Measurements from ENCODE around the gene METTL6. TPM values are rescaled to one million over a fixed set of nuclear protein-coding genes. Genes with fewer than 3 reads are reported as not detected.
A peak's percentile ranks its signal among the peaks of the same experiment; 100 is the strongest.
"Not testable (repeated sequence)": the region's sequence is repeated elsewhere in the genome, so short reads cannot be mapped to it uniquely, and the experiment has no call there.

Gene METTL6
- total RNA-seq, 3 donors from 2014 or later (not counting 1 experiment from before 2014, with no cell fraction given) = 9.8 to 13.3 (median 11.8) TPM

GRCh38 chr3:15403965-15404364, 23.4 kb downstream of the METTL6 start:
- Histone ChIP-seq H3K4me3 (ENCODE audit: low read length) (no peak overlapping the region), H3K36me3 (ENCODE audit: control insufficient read depth, insufficient read depth, low read length) (no peaks in the 10 kb centered on the region), H3K27me3 (ENCODE audit: control insufficient read depth, insufficient read depth, low read length) (no peaks in the 10 kb centered on the region), H3K27ac (ENCODE audit: low read length) (no peak overlapping the region), H3K4me1 (ENCODE audit: control insufficient read depth, insufficient read depth, low read length) (peaks cover 11% of the 10 kb centered on the region), H3K9me3 (ENCODE audit: control insufficient read depth, insufficient read depth, low read length) (no peaks in the 10 kb centered on the region)
- H3K27me3 Mint-ChIP-seq (ENCODE audit: low read depth in 2 of 2) = no peaks in the 10 kb centered on the region
- peaks cover 14% of the 10 kb centered on the region in 2 donors for H3K4me1 Mint-ChIP-seq
- no peaks in the 10 kb centered on the region for H3K36me3 Mint-ChIP-seq
- 96% methylated on average over 3 of the region's 3 CpGs for WGBS (ENCODE audit: insufficient coverage)
- no peak overlapping the region for H3K27ac Mint-ChIP-seq
- intact Hi-C loops (cut with micrococcal nuclease) = no loop called here
- DNase-seq (no peak), ATAC-seq (no peak)
- TF ChIP-seq CTCF (IDR thresholded peaks at IDR 0.05) = no peak
- no peak overlapping the region for H3K4me3 Mint-ChIP-seq
- H3K9me3 Mint-ChIP-seq = no peaks in the 10 kb centered on the region

GRCh38 chr3:15403495-15403894, 23.8 kb downstream of the METTL6 start:
- no peaks in the 10 kb centered on the region for H3K36me3 Mint-ChIP-seq
- Histone ChIP-seq H3K27ac (ENCODE audit: low read length) (no peak overlapping the region), H3K4me3 (ENCODE audit: low read length) (no peak overlapping the region), H3K27me3 (ENCODE audit: control insufficient read depth, insufficient read depth, low read length) (no peaks in the 10 kb centered on the region), H3K9me3 (ENCODE audit: control insufficient read depth, insufficient read depth, low read length) (no peaks in the 10 kb centered on the region), H3K4me1 (ENCODE audit: control insufficient read depth, insufficient read depth, low read length) (peaks cover 15% of the 10 kb centered on the region), H3K36me3 (ENCODE audit: control insufficient read depth, insufficient read depth, low read length) (no peaks in the 10 kb centered on the region)
- H3K27ac Mint-ChIP-seq = no peak overlapping the region
- no peak for ATAC-seq
- H3K9me3 Mint-ChIP-seq = no peaks in the 10 kb centered on the region
- TF ChIP-seq CTCF (IDR thresholded peaks at IDR 0.05) = no peak
- no peak overlapping the region for H3K4me3 Mint-ChIP-seq
- DNase-seq = no peak
- WGBS (ENCODE audit: insufficient coverage) = 90% methylated on average over 1 of the region's 3 CpGs
- peaks cover 14% of the 10 kb centered on the region in 2 donors for H3K4me1 Mint-ChIP-seq
- intact Hi-C loops (cut with micrococcal nuclease) = no loop called here
- no peaks in the 10 kb centered on the region for H3K27me3 Mint-ChIP-seq (ENCODE audit: low read depth in 2 of 2)

- Histone ChIP-seq H3K27ac (ENCODE audit: low read length) (no peak overlapping the region), H3K36me3 (ENCODE audit: control insufficient read depth, insufficient read depth, low read length) (no peaks in the 10 kb centered on the region), H3K27me3 (ENCODE audit: control insufficient read depth, insufficient read depth, low read length) (no peaks in the 10 kb centered on the region), H3K4me1 (ENCODE audit: control insufficient read depth, insufficient read depth, low read length) (peaks cover 18% of the 10 kb centered on the region), H3K4me3 (ENCODE audit: low read length) (no peak overlapping the region), H3K9me3 (ENCODE audit: control insufficient read depth, insufficient read depth, low read length) (no peaks in the 10 kb centered on the region)
- TF ChIP-seq CTCF (IDR thresholded peaks at IDR 0.05) = no peak
- DNase-seq (no peak), ATAC-seq (no peak)
- Mint-ChIP-seq H3K4me3 (no peak overlapping the region), H3K9me3 (no peaks in the 10 kb centered on the region), H3K36me3 (no peaks in the 10 kb centered on the region), H3K4me1 (peaks cover 14% of the 10 kb centered on the region in 2 donors), H3K27me3 (ENCODE audit: low read depth in 2 of 2) (no peaks in the 10 kb centered on the region), H3K27ac (no peak overlapping the region)
- 93% methylated on average over 4 of the region's 4 CpGs for WGBS (ENCODE audit: insufficient coverage)
- intact Hi-C loops (cut with micrococcal nuclease) = no loop called here
Observed at GRCh38 chr3:15401936-15402335, 25.4 kb downstream of the METTL6 start.

GRCh38 chr3:15399970-15400369, 27.4 kb downstream of the METTL6 start:
- Mint-ChIP-seq H3K4me1 (peaks cover 14% of the 10 kb centered on the region in 2 donors), H3K36me3 (no peaks in the 10 kb centered on the region), H3K9me3 (no peaks in the 10 kb centered on the region), H3K27me3 (ENCODE audit: low read depth in 2 of 2) (no peaks in the 10 kb centered on the region), H3K27ac (peak overlapping the region in 1 of 2 donors; percentile 4), H3K4me3 (no peak overlapping the region)
- H3K4me1 ChIP-seq (ENCODE audit: control insufficient read depth, insufficient read depth, low read length) = peaks cover 18% of the 10 kb centered on the region
- H3K27me3 ChIP-seq (ENCODE audit: control insufficient read depth, insufficient read depth, low read length) = no peaks in the 10 kb centered on the region
- no peak for TF ChIP-seq CTCF (IDR thresholded peaks at IDR 0.05)
- no peak overlapping the region for H3K27ac ChIP-seq (ENCODE audit: low read length)
- DNase-seq (peak in 1 of 2 donors; percentile 29), ATAC-seq (no peak)
- H3K36me3 ChIP-seq (ENCODE audit: control insufficient read depth, insufficient read depth, low read length) = no peaks in the 10 kb centered on the region
- intact Hi-C loops (cut with micrococcal nuclease) = no loop called here
- no peaks in the 10 kb centered on the region for H3K9me3 ChIP-seq (ENCODE audit: control insufficient read depth, insufficient read depth, low read length)
- H3K4me3 ChIP-seq (ENCODE audit: low read length) = no peak overlapping the region
- 29% methylated on average over 5 of the region's 5 CpGs for WGBS (ENCODE audit: insufficient coverage)

- H3K9me3 Mint-ChIP-seq; H3K27me3 Mint-ChIP-seq (ENCODE audit: low read depth in 2 of 2); H3K9me3 ChIP-seq (ENCODE audit: control insufficient read depth, insufficient read depth, low read length); H3K4me3 ChIP-seq (ENCODE audit: low read length); H3K36me3 ChIP-seq (ENCODE audit: control insufficient read depth, insufficient read depth, low read length); H3K27me3 ChIP-seq (ENCODE audit: control insufficient read depth, insufficient read depth, low read length); H3K27ac ChIP-seq (ENCODE audit: low read length); intact Hi-C loops (cut with micrococcal nuclease); H3K4me3 Mint-ChIP-seq; H3K36me3 Mint-ChIP-seq; H3K27ac Mint-ChIP-seq: not testable (repeated sequence)
- H3K4me1 Mint-ChIP-seq = peaks cover 14% of the 10 kb centered on the region in 2 donors
- peaks cover 18% of the 10 kb centered on the region for H3K4me1 ChIP-seq (ENCODE audit: control insufficient read depth, insufficient read depth, low read length)
- WGBS (ENCODE audit: insufficient coverage) = 95% methylated on average over 2 of the region's 3 CpGs
- peak in 1 of 3 donors; percentile 65 for ATAC-seq
- DNase-seq = peak in 1 of 2 donors; percentile 53
Observed at GRCh38 chr3:15398731-15399133, 28.6 kb downstream of the METTL6 start.
